Stimulated activated naive B cell treated with anti-CD40 and anti-IgM and Interleukin-4, amounts not matched to agents 10 μg/mL and 1 μg/mL and 100 μg/mL, for 72 hours (primary cell): Measurements from ENCODE around the gene HAP1.
A peak's percentile ranks its signal among the peaks of the same experiment; 100 is the strongest.

Source experiments
- ATAC-seq, 2 donors: fragments of 150-1000 bp; cut with Tn5 transposase; replicated peaks; 2 replicates each; pipeline ENCODE4 v1.10.0; 2021; ENCODE audit warnings: moderate library complexity in 1 of 2
- DNase-seq: peaks from one replicate; pipeline ENCODE4 v3.0.0; 2021
- H3K27ac Mint-ChIP-seq: one replicate; pipeline ENCODE4 v1.8.0; 2022; ENCODE audit warnings: mild to moderate bottlenecking, mixed read lengths
- H3K27me3 Mint-ChIP-seq, 2 donors: one replicate each; pipeline ENCODE4 v1.8.0; 2022; ENCODE audit warnings: mixed read lengths in 2 of 2
- H3K36me3 Mint-ChIP-seq, 2 donors: one replicate each; pipeline ENCODE4 v1.8.0; 2022; ENCODE audit warnings: mixed read lengths in 2 of 2, mild to moderate bottlenecking in 1 of 2
- H3K4me1 Mint-ChIP-seq, 2 donors: one replicate each; pipeline ENCODE4 v1.8.0; 2022; ENCODE audit warnings: mixed read lengths in 2 of 2, mild to moderate bottlenecking in 1 of 2
- H3K4me3 Mint-ChIP-seq, 2 donors: one replicate each; pipeline ENCODE4 v1.8.0; 2022; ENCODE audit warnings: mild to moderate bottlenecking in 2 of 2, mixed read lengths in 2 of 2, moderate library complexity in 1 of 2
- H3K9me3 Mint-ChIP-seq, 2 donors: one replicate each; pipeline ENCODE4 v1.8.0; 2022; ENCODE audit warnings: mixed read lengths in 2 of 2, mild to moderate bottlenecking in 1 of 2

Gene HAP1

DNA sequence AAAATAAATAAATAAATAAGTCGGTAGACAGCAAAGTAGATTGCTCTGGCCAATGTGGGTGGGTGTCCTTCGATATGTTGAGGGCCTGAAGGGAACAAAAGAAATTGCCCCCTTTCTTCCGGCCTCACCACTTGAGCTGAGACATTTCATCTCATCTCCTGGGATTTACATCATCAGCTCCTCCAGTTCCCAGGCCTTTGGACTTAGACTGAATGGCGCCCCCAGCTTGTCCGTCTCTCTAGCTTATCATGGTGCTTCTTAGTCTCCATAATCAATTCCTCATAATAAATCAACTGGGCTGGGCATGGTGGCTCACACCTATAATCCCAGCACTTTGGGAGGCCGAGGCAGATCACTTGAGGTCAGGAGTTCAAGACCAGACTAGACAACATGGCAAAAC is 13.8 kb upstream of the HAP1 start:
- no peaks in the 10 kb centered on the region for H3K36me3 Mint-ChIP-seq
- DNase-seq = no peak
- H3K27ac Mint-ChIP-seq = no peak overlapping the region
- H3K4me3 Mint-ChIP-seq = no peak overlapping the region
- H3K27me3 Mint-ChIP-seq = peaks cover 0 to 4% of the 10 kb centered on the region in 2 donors
- ATAC-seq = no peak
- H3K9me3 Mint-ChIP-seq = no peaks in the 10 kb centered on the region
- peaks cover 0 to 3% of the 10 kb centered on the region in 2 donors for H3K4me1 Mint-ChIP-seq

DNA sequence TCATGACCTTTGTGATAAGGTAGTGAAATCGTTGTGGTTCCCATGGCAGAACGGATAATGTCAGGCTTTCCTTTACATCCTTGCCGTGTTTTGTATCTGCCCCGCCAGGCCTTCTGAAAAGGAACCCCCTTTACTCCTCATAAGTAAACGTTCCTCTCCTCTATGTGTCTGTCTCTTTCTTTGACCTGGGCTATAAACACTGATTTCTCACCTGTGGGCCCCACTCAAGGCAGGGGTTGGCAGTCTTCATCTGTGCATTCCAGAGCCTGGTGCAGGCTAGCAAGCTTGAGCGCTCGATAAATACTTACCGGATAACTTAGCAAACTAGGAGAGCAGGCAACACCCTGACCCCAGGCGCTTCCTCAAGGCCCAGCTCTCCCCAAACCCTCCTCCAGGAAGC is 7.3 kb upstream of the HAP1 start:
- ATAC-seq = no peak
- Mint-ChIP-seq H3K4me3 (no peak overlapping the region), H3K27me3 (peaks cover 14 to 20% of the 10 kb centered on the region in 2 donors), H3K4me1 (peaks cover 6 to 7% of the 10 kb centered on the region in 2 donors), H3K9me3 (no peaks in the 10 kb centered on the region), H3K36me3 (no peaks in the 10 kb centered on the region), H3K27ac (no peak overlapping the region)
- no peak for DNase-seq

- DNase-seq (no peak), ATAC-seq (no peak)
- H3K9me3 Mint-ChIP-seq = no peaks in the 10 kb centered on the region
- peaks cover 3 to 7% of the 10 kb centered on the region in 2 donors for H3K4me1 Mint-ChIP-seq
- no peaks in the 10 kb centered on the region for H3K36me3 Mint-ChIP-seq
- H3K27ac Mint-ChIP-seq = no peak overlapping the region
- H3K4me3 Mint-ChIP-seq = no peak overlapping the region
- H3K27me3 Mint-ChIP-seq = peaks cover 20 to 32% of the 10 kb centered on the region in 2 donors
These were observed 6.1 kb upstream of the HAP1 start for GRCh38 chr17:41740506-41740905.

GRCh38 chr17:41739661-41740352 is 5.4 kb upstream of the HAP1 start:
- H3K4me3 Mint-ChIP-seq = no peak overlapping the region
- ATAC-seq = no peak
- H3K4me1 Mint-ChIP-seq = peaks cover 6 to 11% of the 10 kb centered on the region in 2 donors
- H3K9me3 Mint-ChIP-seq = no peaks in the 10 kb centered on the region
- no peaks in the 10 kb centered on the region for H3K36me3 Mint-ChIP-seq
- H3K27me3 Mint-ChIP-seq = peaks cover 26 to 39% of the 10 kb centered on the region in 2 donors
- no peak for DNase-seq
- H3K27ac Mint-ChIP-seq = no peak overlapping the region

GRCh38 chr17:41738801-41739112 is 4.3 kb upstream of the HAP1 start:
- Mint-ChIP-seq H3K4me1 (peaks cover 9 to 22% of the 10 kb centered on the region in 2 donors), H3K9me3 (no peaks in the 10 kb centered on the region), H3K27me3 (peaks cover 32 to 50% of the 10 kb centered on the region in 2 donors), H3K27ac (no peak overlapping the region), H3K36me3 (no peaks in the 10 kb centered on the region), H3K4me3 (no peak overlapping the region)
- DNase-seq (no peak), ATAC-seq (no peak)

DNA sequence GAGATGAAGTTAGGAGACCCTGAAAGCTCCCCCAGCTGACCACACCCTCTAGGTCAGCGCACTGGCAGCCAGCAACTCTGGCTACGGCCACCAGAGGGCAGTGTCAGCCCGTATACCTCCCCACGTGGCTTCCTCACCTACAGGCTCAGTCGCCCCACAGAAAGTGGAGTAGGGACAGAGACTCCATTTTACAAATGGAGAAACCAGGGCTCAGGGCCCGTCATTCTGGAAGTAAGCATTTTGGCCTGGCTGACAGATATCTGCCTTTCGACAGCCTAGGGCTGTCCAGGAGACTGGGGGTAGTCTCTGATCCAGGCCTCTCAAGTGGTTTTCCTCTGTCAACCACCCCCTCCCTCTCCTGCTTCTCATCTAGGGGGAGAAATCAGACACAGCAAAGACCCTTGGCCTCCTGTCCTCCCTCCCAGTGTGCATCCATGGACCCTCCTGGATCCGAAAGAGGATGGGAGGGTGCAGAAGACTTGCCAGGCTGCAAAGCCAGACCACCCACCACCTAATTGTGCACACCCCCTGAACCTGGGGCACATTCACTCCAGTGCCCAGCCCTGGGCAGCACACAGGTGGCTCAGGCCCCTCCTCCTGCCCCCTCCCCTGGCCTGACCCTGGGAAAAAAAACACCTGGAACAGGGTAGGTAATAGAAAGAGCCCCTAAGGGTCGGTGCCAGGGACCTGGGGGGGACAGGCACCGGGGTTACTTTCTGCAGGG is 3.8 kb upstream of the HAP1 start:
- no peak overlapping the region for H3K27ac Mint-ChIP-seq
- DNase-seq (peak; percentile 73), ATAC-seq (peak; percentile 91 to 93)
- H3K4me1 Mint-ChIP-seq = peaks cover 12 to 27% of the 10 kb centered on the region in 2 donors
- no peaks in the 10 kb centered on the region for H3K36me3 Mint-ChIP-seq
- peaks cover 37 to 55% of the 10 kb centered on the region in 2 donors for H3K27me3 Mint-ChIP-seq
- H3K4me3 Mint-ChIP-seq = no peak overlapping the region
- H3K9me3 Mint-ChIP-seq = no peaks in the 10 kb centered on the region

DNA sequence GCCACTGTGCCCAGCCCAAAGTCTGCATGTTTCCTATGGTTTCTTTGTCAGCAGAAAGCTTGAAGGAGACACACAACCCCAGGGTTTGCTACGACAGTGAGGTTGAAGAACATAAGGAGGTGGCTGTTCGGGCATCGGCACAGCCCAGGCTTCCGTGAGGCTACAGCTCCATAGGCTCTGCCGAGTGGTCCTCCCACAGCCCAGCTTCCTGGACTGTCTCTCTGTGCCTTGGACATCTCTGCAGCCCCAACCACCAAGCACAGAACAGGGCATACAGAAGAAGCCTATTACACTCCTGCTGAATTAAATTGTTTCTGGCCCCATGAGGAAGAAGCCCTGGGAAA is 3.2 kb upstream of the HAP1 start:
- H3K4me3 Mint-ChIP-seq = no peak overlapping the region
- ATAC-seq (peak; percentile 20 to 21), DNase-seq (no peak)
- H3K9me3 Mint-ChIP-seq = no peaks in the 10 kb centered on the region
- H3K36me3 Mint-ChIP-seq = no peaks in the 10 kb centered on the region
- H3K27ac Mint-ChIP-seq = no peak overlapping the region
- H3K27me3 Mint-ChIP-seq = peaks cover 40 to 59% of the 10 kb centered on the region in 2 donors
- H3K4me1 Mint-ChIP-seq = peaks cover 12 to 28% of the 10 kb centered on the region in 2 donors

GRCh38 chr17:41736983-41737679 is 2.7 kb upstream of the HAP1 start:
- H3K4me1 Mint-ChIP-seq = peaks cover 12 to 28% of the 10 kb centered on the region in 2 donors
- H3K27me3 Mint-ChIP-seq = peaks cover 44 to 65% of the 10 kb centered on the region in 2 donors
- H3K36me3 Mint-ChIP-seq = no peaks in the 10 kb centered on the region
- H3K4me3 Mint-ChIP-seq = no peak overlapping the region
- H3K9me3 Mint-ChIP-seq = no peaks in the 10 kb centered on the region
- H3K27ac Mint-ChIP-seq = no peak overlapping the region
- ATAC-seq = no peak
- DNase-seq = no peak

DNA sequence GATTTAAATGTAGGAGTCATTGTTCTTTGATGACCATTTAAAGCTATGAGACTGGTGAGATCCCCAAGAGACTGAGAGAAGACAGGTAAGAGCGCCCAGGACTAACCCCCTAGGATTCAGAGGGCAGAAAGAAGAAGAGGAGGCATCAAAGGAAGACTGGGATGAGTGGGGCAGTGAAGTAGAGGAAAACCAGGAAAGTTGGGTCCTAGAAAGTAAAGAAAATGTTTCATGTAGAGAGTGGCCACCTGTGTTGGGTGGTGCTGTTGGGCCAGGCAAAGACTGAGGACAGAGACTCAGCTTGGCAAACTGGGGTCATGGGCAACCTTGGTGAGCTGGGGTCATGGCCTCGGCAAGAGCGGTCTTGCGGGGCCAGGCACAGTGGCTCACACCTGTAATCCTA is 1.3 kb upstream of the HAP1 start:
- Mint-ChIP-seq H3K4me3 (no peak overlapping the region), H3K27me3 (peaks cover 55 to 77% of the 10 kb centered on the region in 2 donors), H3K27ac (no peak overlapping the region), H3K36me3 (no peaks in the 10 kb centered on the region), H3K9me3 (no peaks in the 10 kb centered on the region), H3K4me1 (peaks cover 17 to 28% of the 10 kb centered on the region in 2 donors)
- DNase-seq = no peak
- no peak for ATAC-seq

- Mint-ChIP-seq H3K27ac (no peak overlapping the region), H3K36me3 (no peaks in the 10 kb centered on the region), H3K4me3 (peak overlapping the region; percentile 73 to 77), H3K9me3 (no peaks in the 10 kb centered on the region), H3K4me1 (peaks cover 17 to 28% of the 10 kb centered on the region in 2 donors), H3K27me3 (peaks cover 59 to 86% of the 10 kb centered on the region in 2 donors)
- DNase-seq (no peak), ATAC-seq (peak; percentile 17 to 21)
These were observed 488 bp upstream of the HAP1 start for GRCh38 chr17:41734949-41735313.

DNA sequence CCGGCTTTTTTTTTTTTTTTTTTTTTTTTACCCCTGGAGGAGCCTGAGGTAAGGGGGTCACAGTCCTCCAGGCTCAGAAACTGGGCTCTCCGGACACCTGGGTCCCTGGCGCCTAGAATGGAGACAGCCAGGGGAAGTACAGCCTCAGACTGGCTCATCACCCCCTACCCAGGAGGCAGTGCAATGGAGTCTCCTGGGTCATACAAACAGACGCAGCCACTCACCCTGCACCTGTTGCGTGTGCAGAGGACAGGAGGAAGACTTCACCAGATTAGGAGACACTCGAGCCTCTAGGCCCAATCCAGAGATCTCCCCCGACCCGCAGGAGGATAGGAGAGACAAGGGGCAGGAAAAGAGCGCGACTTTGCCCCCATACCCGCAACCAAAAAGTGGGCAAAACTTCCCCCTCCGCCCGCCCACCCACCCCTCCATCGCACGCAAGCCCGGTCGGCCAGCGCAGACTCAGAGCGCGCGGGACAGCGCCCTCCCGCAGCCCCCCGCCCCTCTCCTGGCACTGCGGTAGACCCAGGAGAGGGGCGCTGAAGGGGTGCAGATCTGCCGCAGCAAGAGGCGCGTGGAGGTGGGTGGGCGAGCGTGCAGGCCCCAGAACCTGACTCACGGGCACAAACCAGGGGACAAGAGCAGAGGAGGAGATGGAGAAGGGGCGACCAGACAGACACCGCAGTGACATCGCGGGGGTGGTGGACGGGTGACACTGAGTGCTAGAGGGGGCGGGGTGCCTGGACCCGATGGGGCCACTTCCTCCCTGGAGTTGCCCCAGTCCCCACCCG is 900 bp downstream of the HAP1 start:
- no peak for DNase-seq
- peak overlapping the region; percentile 51 for H3K27ac Mint-ChIP-seq
- H3K36me3 Mint-ChIP-seq = no peaks in the 10 kb centered on the region
- peak overlapping the region; percentile 57 to 77 for H3K4me3 Mint-ChIP-seq
- H3K27me3 Mint-ChIP-seq = peaks cover 59 to 87% of the 10 kb centered on the region in 2 donors
- ATAC-seq = no peak
- peaks cover 17 to 28% of the 10 kb centered on the region in 2 donors for H3K4me1 Mint-ChIP-seq
- H3K9me3 Mint-ChIP-seq = no peaks in the 10 kb centered on the region

DNA sequence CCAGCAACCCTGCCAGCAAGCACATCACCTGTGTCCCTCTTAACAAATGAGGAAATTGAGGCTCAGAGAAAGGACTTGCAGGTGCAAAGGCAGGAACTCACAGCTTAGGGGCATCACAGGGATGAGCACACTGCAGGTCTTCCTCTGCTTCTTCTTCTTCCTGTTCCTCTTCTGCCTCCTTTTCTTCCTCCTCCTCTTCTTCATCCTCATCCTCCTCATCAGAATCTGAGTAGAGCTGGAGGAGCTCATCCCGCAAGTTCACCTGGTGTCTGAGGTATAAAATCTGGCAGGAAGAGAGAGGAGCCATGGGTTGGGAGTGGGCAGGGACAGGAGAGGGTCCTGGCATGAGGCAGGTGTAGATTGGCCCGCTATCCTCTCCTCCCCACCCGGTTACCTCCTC is 2.6 kb downstream of the HAP1 start:
- H3K9me3 Mint-ChIP-seq = no peaks in the 10 kb centered on the region
- DNase-seq = no peak
- peaks cover 17 to 21% of the 10 kb centered on the region in 2 donors for H3K4me1 Mint-ChIP-seq
- no peak overlapping the region for H3K27ac Mint-ChIP-seq
- ATAC-seq = no peak
- H3K36me3 Mint-ChIP-seq = no peaks in the 10 kb centered on the region
- no peak overlapping the region for H3K4me3 Mint-ChIP-seq
- peaks cover 50 to 79% of the 10 kb centered on the region in 2 donors for H3K27me3 Mint-ChIP-seq

- no peak overlapping the region for H3K27ac Mint-ChIP-seq
These were observed 4.0 kb downstream of the HAP1 start for GRCh38 chr17:41730479-41730878.

DNA sequence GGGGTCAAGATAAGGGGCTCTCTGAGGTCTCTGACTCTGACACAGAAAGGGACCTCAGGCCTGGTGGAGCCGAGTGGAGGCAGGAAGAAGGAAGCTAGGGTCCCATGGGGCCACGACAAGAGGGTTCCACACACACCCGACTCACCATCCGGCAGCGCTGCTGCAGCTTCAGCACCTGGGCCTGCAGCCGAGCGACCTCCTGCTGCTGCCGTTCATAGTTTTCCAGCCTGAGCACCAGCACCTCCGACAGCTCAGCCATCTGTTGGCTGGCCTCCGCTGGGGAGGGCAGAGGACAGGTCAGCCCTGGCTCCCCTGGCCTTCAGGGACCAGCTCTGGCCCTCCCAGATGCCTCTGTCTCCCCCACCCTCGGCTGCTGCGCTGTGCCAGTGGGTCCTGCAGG is 6.4 kb downstream of the HAP1 start:
- Mint-ChIP-seq H3K4me1 (peaks cover 0 to 8% of the 10 kb centered on the region in 2 donors), H3K27me3 (peaks cover 24 to 49% of the 10 kb centered on the region in 2 donors), H3K27ac (no peak overlapping the region), H3K9me3 (no peaks in the 10 kb centered on the region), H3K4me3 (no peak overlapping the region), H3K36me3 (no peaks in the 10 kb centered on the region)
- DNase-seq (no peak), ATAC-seq (peak in 1 of 2 donors; percentile 43)

More at GRCh38 chr17:41730479-41730878, 4.0 kb downstream of the HAP1 start:
- DNase-seq (no peak), ATAC-seq (no peak)
- peaks cover 17 to 21% of the 10 kb centered on the region in 2 donors for H3K4me1 Mint-ChIP-seq
- H3K9me3 Mint-ChIP-seq = no peaks in the 10 kb centered on the region
- peaks cover 38 to 66% of the 10 kb centered on the region in 2 donors for H3K27me3 Mint-ChIP-seq
- no peaks in the 10 kb centered on the region for H3K36me3 Mint-ChIP-seq
- H3K4me3 Mint-ChIP-seq = no peak overlapping the region
